ENCODE results near the gene SLC38A10. TPM values are rescaled to one million over a fixed set of nuclear protein-coding genes. Genes with fewer than 3 reads are reported as not detected.

Gene SLC38A10
- total and polyA plus RNA-seq, 10 of the 15 experiments (the other 5 are each of a cell fraction or from before 2014, with no cell fraction given): 0.52 to 67.9 (median 22.1) TPM

DNA sequence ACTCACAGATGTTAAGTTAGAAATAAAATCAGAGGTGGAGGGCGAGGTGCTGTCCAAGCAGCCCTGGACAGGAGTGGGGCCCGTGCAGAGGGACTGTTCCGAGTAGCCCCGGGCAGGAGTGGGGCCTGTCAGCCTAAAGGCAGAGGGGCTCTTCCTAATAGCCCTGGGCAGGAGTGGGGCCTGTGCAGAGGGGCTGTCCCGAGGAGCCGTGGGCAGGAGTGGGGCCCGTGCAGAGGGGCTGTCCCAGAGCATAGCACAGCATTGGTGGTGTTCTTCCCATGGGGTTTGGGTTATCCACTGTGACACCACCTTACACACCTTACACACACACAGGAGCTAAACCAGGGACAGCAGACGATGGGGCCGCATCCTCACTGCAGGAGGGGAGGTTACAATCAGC is 82.7 kb downstream of the SLC38A10 start (continued):
- TF ChIP-seq, protein P1, sequence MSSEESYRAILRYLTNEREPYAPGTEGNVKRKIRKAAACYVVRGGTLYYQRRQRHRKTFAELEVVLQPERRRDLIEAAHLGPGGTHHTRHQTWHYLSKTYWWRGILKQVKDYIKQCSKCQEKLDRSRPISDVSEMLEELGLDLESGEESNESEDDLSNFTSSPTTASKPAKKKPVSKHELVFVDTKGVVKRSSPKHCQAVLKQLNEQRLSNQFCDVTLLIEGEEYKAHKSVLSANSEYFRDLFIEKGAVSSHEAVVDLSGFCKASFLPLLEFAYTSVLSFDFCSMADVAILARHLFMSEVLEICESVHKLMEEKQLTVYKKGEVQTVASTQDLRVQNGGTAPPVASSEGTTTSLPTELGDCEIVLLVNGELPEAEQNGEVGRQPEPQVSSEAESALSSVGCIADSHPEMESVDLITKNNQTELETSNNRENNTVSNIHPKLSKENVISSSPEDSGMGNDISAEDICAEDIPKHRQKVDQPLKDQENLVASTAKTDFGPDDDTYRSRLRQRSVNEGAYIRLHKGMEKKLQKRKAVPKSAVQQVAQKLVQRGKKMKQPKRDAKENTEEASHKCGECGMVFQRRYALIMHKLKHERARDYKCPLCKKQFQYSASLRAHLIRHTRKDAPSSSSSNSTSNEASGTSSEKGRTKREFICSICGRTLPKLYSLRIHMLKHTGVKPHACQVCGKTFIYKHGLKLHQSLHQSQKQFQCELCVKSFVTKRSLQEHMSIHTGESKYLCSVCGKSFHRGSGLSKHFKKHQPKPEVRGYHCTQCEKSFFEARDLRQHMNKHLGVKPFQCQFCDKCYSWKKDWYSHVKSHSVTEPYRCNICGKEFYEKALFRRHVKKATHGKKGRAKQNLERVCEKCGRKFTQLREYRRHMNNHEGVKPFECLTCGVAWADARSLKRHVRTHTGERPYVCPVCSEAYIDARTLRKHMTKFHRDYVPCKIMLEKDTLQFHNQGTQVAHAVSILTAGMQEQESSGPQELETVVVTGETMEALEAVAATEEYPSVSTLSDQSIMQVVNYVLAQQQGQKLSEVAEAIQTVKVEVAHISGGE (CRISPR knock-in tag; IDR thresholded peaks at IDR 0.05): no peak
- TF ChIP-seq, protein P2, sequence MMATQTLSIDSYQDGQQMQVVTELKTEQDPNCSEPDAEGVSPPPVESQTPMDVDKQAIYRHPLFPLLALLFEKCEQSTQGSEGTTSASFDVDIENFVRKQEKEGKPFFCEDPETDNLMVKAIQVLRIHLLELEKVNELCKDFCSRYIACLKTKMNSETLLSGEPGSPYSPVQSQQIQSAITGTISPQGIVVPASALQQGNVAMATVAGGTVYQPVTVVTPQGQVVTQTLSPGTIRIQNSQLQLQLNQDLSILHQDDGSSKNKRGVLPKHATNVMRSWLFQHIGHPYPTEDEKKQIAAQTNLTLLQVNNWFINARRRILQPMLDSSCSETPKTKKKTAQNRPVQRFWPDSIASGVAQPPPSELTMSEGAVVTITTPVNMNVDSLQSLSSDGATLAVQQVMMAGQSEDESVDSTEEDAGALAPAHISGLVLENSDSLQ (IDR thresholded peaks at IDR 0.05): no peak
- no peak for TF ChIP-seq CEBPB (IDR thresholded peaks at IDR 0.05; ENCODE audit: borderline replicate concordance in 1 of 2, low read depth in 2 of 2, low read length in 2 of 2)
- TF ChIP-seq, protein P3, sequence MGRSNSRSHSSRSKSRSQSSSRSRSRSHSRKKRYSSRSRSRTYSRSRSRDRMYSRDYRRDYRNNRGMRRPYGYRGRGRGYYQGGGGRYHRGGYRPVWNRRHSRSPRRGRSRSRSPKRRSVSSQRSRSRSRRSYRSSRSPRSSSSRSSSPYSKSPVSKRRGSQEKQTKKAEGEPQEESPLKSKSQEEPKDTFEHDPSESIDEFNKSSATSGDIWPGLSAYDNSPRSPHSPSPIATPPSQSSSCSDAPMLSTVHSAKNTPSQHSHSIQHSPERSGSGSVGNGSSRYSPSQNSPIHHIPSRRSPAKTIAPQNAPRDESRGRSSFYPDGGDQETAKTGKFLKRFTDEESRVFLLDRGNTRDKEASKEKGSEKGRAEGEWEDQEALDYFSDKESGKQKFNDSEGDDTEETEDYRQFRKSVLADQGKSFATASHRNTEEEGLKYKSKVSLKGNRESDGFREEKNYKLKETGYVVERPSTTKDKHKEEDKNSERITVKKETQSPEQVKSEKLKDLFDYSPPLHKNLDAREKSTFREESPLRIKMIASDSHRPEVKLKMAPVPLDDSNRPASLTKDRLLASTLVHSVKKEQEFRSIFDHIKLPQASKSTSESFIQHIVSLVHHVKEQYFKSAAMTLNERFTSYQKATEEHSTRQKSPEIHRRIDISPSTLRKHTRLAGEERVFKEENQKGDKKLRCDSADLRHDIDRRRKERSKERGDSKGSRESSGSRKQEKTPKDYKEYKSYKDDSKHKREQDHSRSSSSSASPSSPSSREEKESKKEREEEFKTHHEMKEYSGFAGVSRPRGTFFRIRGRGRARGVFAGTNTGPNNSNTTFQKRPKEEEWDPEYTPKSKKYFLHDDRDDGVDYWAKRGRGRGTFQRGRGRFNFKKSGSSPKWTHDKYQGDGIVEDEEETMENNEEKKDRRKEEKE (IDR thresholded peaks at IDR 0.05): no peak
- TF ChIP-seq RAD51 (IDR thresholded peaks at IDR 0.05): no peak
- TF ChIP-seq, protein P4, sequence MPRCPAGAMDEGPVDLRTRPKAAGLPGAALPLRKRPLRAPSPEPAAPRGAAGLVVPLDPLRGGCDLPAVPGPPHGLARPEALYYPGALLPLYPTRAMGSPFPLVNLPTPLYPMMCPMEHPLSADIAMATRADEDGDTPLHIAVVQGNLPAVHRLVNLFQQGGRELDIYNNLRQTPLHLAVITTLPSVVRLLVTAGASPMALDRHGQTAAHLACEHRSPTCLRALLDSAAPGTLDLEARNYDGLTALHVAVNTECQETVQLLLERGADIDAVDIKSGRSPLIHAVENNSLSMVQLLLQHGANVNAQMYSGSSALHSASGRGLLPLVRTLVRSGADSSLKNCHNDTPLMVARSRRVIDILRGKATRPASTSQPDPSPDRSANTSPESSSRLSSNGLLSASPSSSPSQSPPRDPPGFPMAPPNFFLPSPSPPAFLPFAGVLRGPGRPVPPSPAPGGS (IDR thresholded peaks at IDR 0.05; ENCODE audit: borderline replicate concordance, insufficient read depth, low read depth, low read length, poor library complexity, severe bottlenecking): no peak
- no peak for TF ChIP-seq EP300 (IDR thresholded peaks at IDR 0.05; ENCODE audit: borderline replicate concordance in 1 of 2, control insufficient read depth in 1 of 2, low read depth in 2 of 2, low read length in 2 of 2)
